PC-3 (cell line): Measurements from ENCODE around the gene PLA1A.

ENCODE experiments used
- CTCF ChIP-seq: fragments of 300-600 bp; sonication (generic); conservative IDR thresholded peaks from 2 replicates; pipeline ENCODE4 v1.5.1; 2017; ENCODE audit warnings: antibody characterized with exemption, low read depth, mild to moderate bottlenecking, low read length
- EZH2 ChIP-seq: fragments of 300-600 bp; sonication (generic); IDR thresholded peaks from one replicate; pipeline ENCODE4 v1.6.1; 2017; ENCODE audit warnings: antibody characterized with exemption, mild to moderate bottlenecking, low read length; ENCODE audit not compliant: unreplicated experiment
- EZH2phosphoT487 ChIP-seq: fragments of 300-600 bp; sonication (generic); IDR thresholded peaks from 2 replicates; pipeline ENCODE4 v1.6.1; 2018; ENCODE audit warnings: mild to moderate bottlenecking, antibody characterized with exemption, low read length, borderline replicate concordance

- TF ChIP-seq CTCF (no peak), EZH2phosphoT487 (no peak), EZH2 (no peak)
Measured at GRCh38 chr3:119676771-119677640, 79.3 kb downstream of the PLA1A start, which contains the start of gene COX17.
